ENCODE results near the gene RALGPS1.

The RALGPS1 gene

GRCh38 chr9:127106466-127106855 lies 191.9 kb downstream of the RALGPS1 start:
- DNase-seq: no peak

DNA sequence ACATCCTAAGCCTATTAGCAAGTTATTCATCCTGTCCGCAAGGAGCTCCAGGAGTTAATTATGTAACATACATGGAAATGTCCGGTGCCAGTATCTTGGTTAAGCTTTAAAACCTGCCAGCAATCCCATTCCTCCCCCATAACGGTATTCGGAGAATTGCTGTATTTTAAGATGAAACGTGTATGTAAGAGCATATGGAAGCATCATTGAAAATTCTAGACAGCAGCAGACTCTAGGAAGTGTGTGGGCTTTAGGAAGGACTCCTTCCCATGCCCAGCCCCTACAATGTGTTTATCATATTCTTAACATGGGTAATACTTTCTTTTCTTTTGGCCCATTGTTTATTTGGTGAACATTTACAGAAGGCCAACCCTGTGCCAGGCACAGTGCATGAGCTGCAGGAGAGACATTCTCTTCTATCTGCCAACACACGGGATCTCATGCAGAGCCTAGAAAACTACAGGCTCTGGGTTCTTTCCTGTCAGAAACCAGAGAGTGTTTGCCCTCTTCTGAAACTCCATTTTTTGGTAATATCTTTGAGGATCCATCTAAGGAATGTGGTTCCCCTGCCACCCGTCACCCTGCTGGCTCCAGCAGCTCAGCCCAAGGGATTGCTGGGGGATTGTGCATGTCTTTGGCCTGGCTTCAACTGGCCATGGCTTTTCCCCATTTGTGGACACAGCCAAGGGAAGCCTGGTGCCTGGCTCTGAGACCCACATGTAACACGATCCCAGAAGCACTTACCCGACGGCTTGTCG lies 192.8 kb downstream of the RALGPS1 start:
- DNase-seq: no peak

GRCh38 chr9:127107929-127108876 lies 193.6 kb downstream of the RALGPS1 start:
- DNase-seq: no peak

GRCh38 chr9:127109212-127109711 lies 194.7 kb downstream of the RALGPS1 start:
- no peak for DNase-seq

DNA sequence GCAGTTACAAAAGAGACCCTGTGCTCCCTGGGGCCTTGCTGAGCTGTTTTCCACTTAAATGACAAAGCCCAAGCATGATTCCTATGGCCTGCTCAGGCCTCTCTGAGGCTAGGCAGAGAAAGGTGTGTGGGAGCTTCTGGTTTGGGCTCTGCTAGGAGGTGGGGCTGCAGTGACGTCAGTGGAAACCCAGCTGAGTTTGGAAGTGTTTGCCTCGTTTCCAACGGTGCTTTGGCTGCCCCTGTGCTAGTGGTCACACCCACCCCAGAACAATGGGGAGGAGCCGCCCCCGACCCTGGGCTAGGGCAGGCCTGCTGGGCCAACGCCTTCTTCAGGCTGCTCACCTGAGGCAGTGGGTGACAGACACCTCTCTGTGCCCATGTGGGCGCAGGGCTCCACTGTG lies 197.5 kb downstream of the RALGPS1 start:
- no peak for DNase-seq

- no peak for DNase-seq
These were observed 198.2 kb downstream of the RALGPS1 start for GRCh38 chr9:127112735-127113161.

- DNase-seq: no peak
These were observed 198.8 kb downstream of the RALGPS1 start for GRCh38 chr9:127113191-127113972.

DNA sequence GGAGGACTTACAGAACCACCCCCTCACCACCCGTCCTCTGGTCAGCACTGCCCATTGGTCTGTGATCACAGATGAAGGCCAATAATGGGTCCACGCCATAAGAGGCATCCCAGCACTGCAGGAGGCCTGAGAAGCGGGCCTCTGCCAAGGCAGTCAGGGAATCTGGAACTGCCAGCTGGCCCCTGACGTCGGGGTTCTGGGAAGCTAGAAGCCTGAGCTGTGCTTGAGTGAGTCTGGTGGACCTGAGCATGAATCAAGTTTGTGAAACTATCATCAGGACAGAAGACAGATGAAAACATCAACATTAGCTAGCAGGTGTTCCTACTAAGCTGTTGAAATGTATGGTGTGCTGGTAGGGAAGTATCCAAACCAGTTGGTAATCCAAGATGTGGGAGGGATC lies 200.0 kb downstream of the RALGPS1 start:
- no peak for DNase-seq

- no peak for DNase-seq
These were observed 201.6 kb downstream of the RALGPS1 start for GRCh38 chr9:127116088-127116726.

GRCh38 chr9:127116957-127117356 lies 202.4 kb downstream of the RALGPS1 start:
- no peak for DNase-seq

DNA sequence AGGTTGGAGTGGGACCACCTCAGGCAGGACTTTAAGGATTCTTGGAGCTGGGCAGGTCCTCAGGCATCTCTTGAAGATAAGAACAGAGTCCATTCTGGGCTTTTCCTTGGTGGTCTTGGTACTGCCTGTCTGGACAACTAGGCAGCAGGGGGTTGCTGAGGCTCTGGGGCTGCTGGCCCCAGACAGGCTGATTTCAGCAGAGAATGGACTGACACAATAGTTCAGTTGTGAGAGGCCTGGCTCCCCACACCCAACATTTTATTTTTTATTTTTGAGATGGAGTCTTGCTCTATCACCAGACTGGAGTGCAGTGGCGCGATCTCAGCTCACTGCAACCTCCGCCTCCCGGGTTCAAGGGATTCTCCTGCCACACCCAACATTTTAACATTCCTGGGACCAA lies 203.2 kb downstream of the RALGPS1 start:
- no peak for DNase-seq

DNA sequence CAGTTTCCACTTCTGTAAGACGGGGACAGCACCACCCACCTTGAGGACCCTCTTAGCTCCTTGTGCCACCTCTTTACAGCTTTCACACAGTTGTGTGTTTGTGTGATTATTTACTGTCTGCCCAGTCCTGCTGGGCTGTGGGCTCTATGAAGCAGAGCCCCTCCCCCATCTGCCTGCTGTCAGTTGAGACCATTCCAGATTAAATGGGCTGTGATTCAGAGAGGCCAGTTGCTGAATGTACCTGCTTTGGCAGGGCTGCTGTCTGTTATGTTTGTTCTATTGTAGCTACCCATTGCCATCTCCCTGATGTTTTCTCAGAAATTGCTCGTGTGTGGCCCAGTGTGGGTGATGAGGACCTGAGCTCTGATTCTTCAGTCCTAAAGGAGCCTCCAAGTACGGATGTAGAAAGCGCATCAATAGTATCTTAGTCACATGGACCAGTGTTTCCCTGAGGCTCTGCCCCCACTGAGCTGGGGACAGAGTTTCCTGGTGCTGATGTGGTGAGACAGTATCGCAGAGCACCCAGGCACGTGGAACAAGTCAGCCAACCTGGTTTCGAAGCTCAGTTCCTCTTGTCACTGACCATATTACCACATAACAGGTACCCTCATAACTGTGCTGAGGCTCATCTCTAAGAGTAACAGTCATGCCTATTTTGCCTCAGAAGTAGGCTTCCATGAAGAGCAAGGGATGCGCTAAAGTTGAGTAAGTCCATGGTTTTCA lies 204.2 kb downstream of the RALGPS1 start:
- no peak for DNase-seq

DNA sequence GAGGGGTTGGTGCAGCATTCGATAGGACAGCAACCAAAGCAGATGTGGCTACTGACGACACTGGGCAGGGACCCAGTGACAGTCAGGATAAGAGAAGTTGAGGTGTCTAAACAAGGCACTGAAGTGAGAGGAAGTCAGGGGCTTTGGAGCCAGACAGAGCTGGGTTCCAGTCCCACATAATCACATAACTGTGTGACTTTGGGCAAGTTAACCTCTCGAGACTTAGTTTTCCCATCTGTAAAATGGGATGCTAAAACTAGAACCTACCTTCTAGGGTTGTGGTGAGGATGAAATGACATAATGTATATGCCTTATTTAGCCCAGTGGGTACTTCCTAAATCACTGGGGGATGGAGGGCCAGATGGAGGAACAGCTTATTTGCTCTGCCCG lies 204.7 kb downstream of the RALGPS1 start:
- DNase-seq: no peak

GRCh38 chr9:127121628-127122175 lies 207.1 kb downstream of the RALGPS1 start:
- no peak for DNase-seq

- peak in 1 of 2 donors; percentile 26 for DNase-seq
These were observed 207.8 kb downstream of the RALGPS1 start, which contains the start of gene ANGPTL2 for GRCh38 chr9:127122176-127123063. ANGPTL2 (minus strand) TSS chr9:127122635; CDS start chr9:127108731, 13,904 bp downstream.

- DNase-seq: no peak
These were observed 208.7 kb downstream of the RALGPS1 start for GRCh38 chr9:127123064-127123890.

- DNase-seq: no peak
These were observed 209.5 kb downstream of the RALGPS1 start for GRCh38 chr9:127124111-127124531.

DNA sequence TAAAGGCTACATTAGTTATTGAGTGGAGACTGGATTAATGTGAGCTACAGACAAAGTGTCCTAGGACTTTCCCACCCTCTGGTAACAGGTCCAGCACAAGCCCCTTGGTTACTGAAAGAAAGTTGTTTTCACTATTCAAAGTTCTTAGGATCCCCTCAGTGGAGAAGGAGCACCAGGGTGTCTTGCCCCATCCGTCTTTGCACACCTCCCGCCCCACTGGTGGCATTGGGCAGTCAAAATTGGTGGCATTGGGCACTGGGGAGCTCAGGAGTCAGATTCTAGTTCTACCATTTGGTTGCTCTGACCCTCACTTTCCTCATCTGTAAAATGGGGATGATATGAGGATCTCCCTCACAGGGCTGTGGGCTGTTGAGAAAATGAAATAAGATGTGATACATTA lies 210.2 kb downstream of the RALGPS1 start:
- DNase-seq: no peak

DNA sequence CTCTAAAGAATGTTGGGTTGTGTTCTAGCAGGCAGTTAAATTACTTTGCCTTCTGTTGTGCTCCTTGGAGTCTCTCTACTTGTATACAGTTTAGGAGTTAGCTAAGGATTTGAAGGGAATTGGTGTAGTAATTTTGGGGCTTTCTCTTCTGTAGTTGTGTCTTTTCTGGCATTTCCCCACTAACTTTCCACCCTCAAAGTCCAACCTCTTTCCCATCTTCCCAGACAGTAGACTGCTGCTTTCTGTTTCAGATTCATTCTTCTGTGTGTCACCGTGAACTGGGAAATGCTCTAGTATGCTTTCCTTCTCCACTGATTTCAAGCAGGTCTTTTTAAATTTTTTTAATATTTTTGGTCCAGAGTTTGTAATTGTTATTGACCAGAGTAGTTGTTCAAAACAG lies 212.4 kb downstream of the RALGPS1 start:
- no peak for DNase-seq

Measured in stimulated activated CD4-positive, alpha-beta T cell treated with anti-CD3 and anti-CD28 coated beads, Interleukin-2, amount 100 ng/mL, for 24 hours (primary cell).